H54 (cell line): Measurements from ENCODE around the gene RPS6KA5.

Source experiments
- DNase-seq: peaks from one replicate; pipeline ENCODE4 v3.0.0; 2011; ENCODE audit warnings: low spot score, mixed read lengths; ENCODE audit not compliant: insufficient read length
- FAIRE-seq: peaks from 3 replicates; lab custom pipeline; 2011; peaks lifted over from hg19 to GRCh38; lab: Jason Lieb, UNC
- POLR2A ChIP-seq: IDR thresholded peaks from 2 replicates; pipeline ENCODE4 v1.6.1; 2011; ENCODE audit warnings: low read depth, mild to moderate bottlenecking, low read length

The RPS6KA5 gene

DNA sequence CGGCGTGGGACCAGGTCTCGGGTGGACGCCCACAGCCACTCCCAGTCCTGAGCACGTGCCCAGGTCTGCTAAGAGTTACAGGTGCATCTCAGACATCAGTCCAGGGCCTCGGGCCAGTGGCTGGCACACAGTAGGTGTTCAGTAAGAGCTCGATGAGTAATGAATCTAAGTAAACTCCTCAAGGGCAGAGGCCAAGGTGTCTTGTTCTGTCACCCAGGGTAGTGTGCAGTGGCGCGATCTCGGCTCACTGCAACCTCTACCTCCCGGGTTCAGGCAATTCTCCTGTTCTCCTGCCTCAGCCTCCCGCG, 255.4 kb downstream of the RPS6KA5 start:
- no peak for TF ChIP-seq POLR2A
- FAIRE-seq (no peak), DNase-seq (no peak)

DNA sequence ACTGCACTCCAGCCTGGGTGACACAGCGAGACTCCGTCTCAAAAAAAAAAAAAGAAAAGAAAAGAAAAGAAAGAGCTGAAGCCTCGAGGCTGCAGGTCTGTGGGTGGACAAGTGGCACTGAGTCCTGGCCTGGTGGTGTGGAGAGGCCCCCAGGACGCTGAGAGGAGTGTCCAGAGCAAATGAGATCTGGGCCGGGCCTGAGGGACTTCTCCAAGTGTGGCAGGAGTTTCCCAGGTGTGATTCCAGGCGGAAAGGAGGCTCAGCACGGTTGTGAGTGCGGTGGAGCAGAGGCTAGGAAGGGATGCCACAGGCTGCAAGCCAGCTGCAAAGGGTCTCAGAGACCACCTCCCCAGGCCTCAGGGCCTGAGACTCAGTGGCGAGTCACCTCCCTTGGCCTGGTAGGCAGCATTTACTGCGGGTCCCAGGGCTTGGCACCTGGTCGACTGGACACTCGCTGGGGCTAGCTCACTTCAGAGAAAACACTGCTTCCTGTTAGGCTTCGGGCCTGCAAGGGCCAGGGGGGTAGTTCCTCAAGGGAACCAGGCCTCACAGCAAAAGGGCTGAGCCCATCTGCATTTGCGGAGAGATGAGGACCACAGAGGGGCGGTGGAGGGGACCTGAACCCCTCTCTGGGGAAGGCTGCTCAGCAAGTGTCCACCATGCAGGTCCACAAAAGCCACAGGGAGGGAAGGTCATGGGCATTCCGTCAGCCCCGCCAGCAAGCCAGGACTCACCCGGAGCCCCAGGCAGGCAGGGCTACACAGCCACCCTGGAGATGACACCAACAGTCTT, 256.0 kb downstream of the RPS6KA5 start:
- FAIRE-seq, result no peak
- DNase-seq, result no peak
- no peak for TF ChIP-seq POLR2A

DNA sequence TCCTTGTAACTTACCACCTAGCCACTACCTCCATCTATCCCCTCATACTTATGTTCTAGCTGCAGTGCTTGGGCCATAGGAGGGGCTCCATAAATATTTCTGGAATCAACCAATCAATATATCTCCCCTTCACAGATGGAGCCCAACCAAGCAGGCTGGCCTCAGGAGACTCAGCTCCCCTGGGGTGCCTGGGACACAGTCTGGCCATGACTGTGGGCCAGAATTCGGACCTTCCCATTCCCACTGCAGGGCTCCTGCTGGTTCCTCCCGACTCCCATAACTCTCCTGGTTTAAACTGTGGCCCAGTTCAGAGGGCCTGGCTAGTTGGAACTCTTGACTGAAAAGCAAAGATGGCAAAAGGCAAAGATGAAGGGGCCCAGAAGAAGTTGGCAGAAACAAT, 257.2 kb downstream of the RPS6KA5 start:
- FAIRE-seq (no peak), DNase-seq (no peak)
- TF ChIP-seq POLR2A, result no peak

DNA sequence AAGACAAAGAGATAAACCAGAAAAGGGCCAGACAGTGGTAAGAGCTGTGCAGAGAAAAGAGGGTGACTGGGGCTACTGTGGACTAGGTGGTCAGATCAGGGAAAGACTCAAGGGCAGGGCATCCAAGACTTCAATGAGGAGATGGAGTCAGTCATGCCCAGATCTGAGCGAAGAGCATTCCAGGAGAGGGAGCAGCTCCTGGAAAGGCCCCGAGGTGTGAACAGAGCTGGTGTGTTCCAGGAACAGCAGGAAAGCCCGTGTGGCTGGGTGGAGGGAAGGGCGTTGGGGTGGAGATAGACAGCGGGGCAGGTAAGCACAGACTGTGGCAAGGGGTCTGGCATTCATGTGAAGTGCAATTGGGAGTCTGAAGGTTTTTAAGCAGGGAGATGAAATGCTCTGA, 261.0 kb downstream of the RPS6KA5 start:
- TF ChIP-seq POLR2A, result no peak
- FAIRE-seq (no peak), DNase-seq (no peak)

DNA sequence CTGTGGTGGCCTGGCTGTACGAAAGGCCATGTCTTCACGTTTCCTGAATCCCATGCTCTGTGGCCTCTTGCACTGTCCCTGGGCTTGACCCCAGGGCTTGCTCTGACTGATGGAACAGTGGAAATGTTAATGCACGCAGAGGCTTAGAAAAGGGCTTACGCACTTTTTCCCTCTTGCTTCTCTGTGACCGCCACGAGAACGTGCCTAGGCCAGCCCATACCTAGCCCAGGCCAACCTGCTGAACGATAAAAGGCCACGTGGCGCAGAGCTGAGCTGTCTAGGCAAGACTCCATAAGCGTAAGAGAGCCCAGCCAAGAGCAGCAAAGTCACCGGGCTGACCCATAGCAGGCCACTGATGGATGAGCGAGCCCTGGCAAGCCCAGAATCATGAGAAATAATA, 262.5 kb downstream of the RPS6KA5 start:
- no peak for FAIRE-seq
- TF ChIP-seq POLR2A, result no peak

More for the DNA sequence above, 262.5 kb downstream of the RPS6KA5 start:
- no peak for DNase-seq
